H1 (cell line): ENCODE measurements around the gene TRIP11. TPM values are rescaled to one million over a fixed set of nuclear protein-coding genes. Genes with fewer than 3 reads are reported as not detected.

ENCODE experiments used
- CTCF ChIA-PET: fragments of 300-600 bp; sonication (Branson Sonifier 250); formaldehyde crosslinking; loops from one replicate; lab custom pipeline; 2021; ENCODE audit not compliant: partially characterized antibody; lab: Charles Lee
- POLR2A ChIA-PET: fragments of 300-600 bp; sonication (Branson Sonifier 250); formaldehyde crosslinking; loops from one replicate; lab custom pipeline; 2021; ENCODE audit warnings: inconsistent platforms; ENCODE audit not compliant: partially characterized antibody; lab: Charles Lee
- DNase-seq, 2 experiments: peaks; one replicate each; pipeline versions ENCODE4 v3.0.0 to v3.0.0-alpha.2; 2010 to 2022; ENCODE audit warnings: low spot score in 2 of 2, low read depth in 1 of 2, mixed read lengths in 1 of 2
- FAIRE-seq: peaks from 2 replicates; lab custom pipeline; 2011; peaks lifted over from hg19 to GRCh38; lab: Jason Lieb, UNC
- H2AFZ ChIP-seq: 2 replicates; pipeline ENCODE4 v1.8.1; 2012; ENCODE audit warnings: low read length, inconsistent platforms
- H2AK5ac ChIP-seq: 2 replicates; pipeline ENCODE4 v1.6.1; 2013; ENCODE audit warnings: low read depth, low read length
- H2BK120ac ChIP-seq: replicated peaks from 2 replicates; pipeline ENCODE3; 2013; ENCODE audit warnings: low read depth, low read length, inconsistent platforms
- H2BK12ac ChIP-seq: 2 replicates; pipeline ENCODE4 v1.6.1; 2013; ENCODE audit warnings: low read depth, low read length
- H2BK15ac ChIP-seq: 2 replicates; pipeline ENCODE4 v1.6.1; 2013; ENCODE audit warnings: low read length
- H2BK20ac ChIP-seq: 2 replicates; pipeline ENCODE4 v1.6.1; 2013; ENCODE audit warnings: low read length
- H2BK5ac ChIP-seq: 2 replicates; pipeline ENCODE4 v1.6.1; 2013; ENCODE audit warnings: low read depth, low read length
- H3K14ac ChIP-seq: 2 replicates; pipeline ENCODE4 v1.6.1; 2013; ENCODE audit warnings: inconsistent platforms; ENCODE audit not compliant: insufficient read length
- H3K18ac ChIP-seq: 2 replicates; pipeline ENCODE4 v1.6.1; 2013; ENCODE audit warnings: low read length; ENCODE audit errors: extremely low read depth
- H3K23ac ChIP-seq: 2 replicates; pipeline ENCODE4 v1.6.1; 2013; ENCODE audit warnings: inconsistent platforms; ENCODE audit not compliant: insufficient read length
- H3K23me2 ChIP-seq: 2 replicates; pipeline ENCODE4 v1.6.1; 2013; ENCODE audit warnings: low read depth, low read length
- H3K27ac ChIP-seq: 2 replicates; pipeline ENCODE4 v1.6.1; 2011; ENCODE audit warnings: low read depth, low read length, inconsistent platforms
- H3K27me3 ChIP-seq, 4 experiments: replicated peaks in 1 of 4; 1 replicate in 1 of 4; 2 replicates in 3 of 4; pipeline versions ENCODE4 v1.6.1 to v1.8.1; 2011 to 2013; ENCODE audit warnings: low read length in 3 of 4, mild to moderate bottlenecking in 3 of 4, inconsistent platforms in 2 of 4, mixed read lengths in 2 of 4, moderate library complexity in 1 of 4; ENCODE audit not compliant: control insufficient read depth in 3 of 4, insufficient read depth in 3 of 4; ENCODE audit errors: extremely low read depth in 1 of 4
- H3K36me3 ChIP-seq, 4 experiments: 2 replicates each; pipeline versions ENCODE4 v1.6.1 to v1.8.1; 2011 to 2013; ENCODE audit warnings: mild to moderate bottlenecking in 4 of 4, low read length in 3 of 4, moderate library complexity in 2 of 4, control low read depth in 1 of 4, inconsistent platforms in 1 of 4; ENCODE audit not compliant: insufficient read depth in 4 of 4, control insufficient read depth in 2 of 4
- H3K4ac ChIP-seq: replicated peaks from 2 replicates; pipeline ENCODE3; 2013; ENCODE audit warnings: low read length, low read depth, mixed read lengths, inconsistent platforms; ENCODE audit not compliant: insufficient read length
- H3K4me1 ChIP-seq, 4 experiments: replicated peaks in 1 of 4; 1 replicate in 1 of 4; 2 replicates in 3 of 4; pipeline versions ENCODE4 v1.6.1 to v1.8.1; 2011 to 2013; ENCODE audit warnings: low read length in 3 of 4, inconsistent platforms in 2 of 4, mixed read lengths in 1 of 4; ENCODE audit not compliant: insufficient read depth in 4 of 4, control insufficient read depth in 3 of 4
- H3K4me2 ChIP-seq, 2 experiments: 2 replicates each; pipeline versions ENCODE4 v1.6.1 to v1.8.1; 2011 to 2013; ENCODE audit warnings: low read depth in 2 of 2, low read length in 2 of 2, control low read depth in 1 of 2, inconsistent platforms in 1 of 2, mild to moderate bottlenecking in 1 of 2; ENCODE audit not compliant: insufficient read depth in 1 of 2
- H3K4me3 ChIP-seq, 4 experiments: fragments of 200-600, 300-600 bp in 1 of 4; sonication (generic), shearing (Covaris generic), sonication (Bioruptor Twin) in 1 of 4; 2 replicates each; pipeline versions ENCODE4 v1.5.1 to v1.8.1; 2011 to 2016; ENCODE audit warnings: low read length in 4 of 4, low read depth in 3 of 4, control low read depth in 2 of 4, inconsistent platforms in 2 of 4, mild to moderate bottlenecking in 2 of 4, mixed read lengths in 1 of 4, moderate library complexity in 1 of 4; ENCODE audit not compliant: insufficient read depth in 2 of 4; ENCODE audit errors: extremely low read depth in 1 of 4
- H3K56ac ChIP-seq: replicated peaks from 2 replicates; pipeline ENCODE3; 2013; ENCODE audit warnings: low read depth, mild to moderate bottlenecking, mixed read lengths, low read length, inconsistent platforms; ENCODE audit not compliant: insufficient read length
- H3K79me1 ChIP-seq: 2 replicates; pipeline ENCODE4 v1.6.1; 2013; ENCODE audit warnings: low read depth, low read length, control low read depth
- H3K79me2 ChIP-seq, 2 experiments: 2 replicates each; pipeline versions ENCODE4 v1.6.1 to v1.8.1; 2012 to 2013; ENCODE audit warnings: low read length in 2 of 2, mild to moderate bottlenecking in 2 of 2, inconsistent platforms in 1 of 2; ENCODE audit not compliant: insufficient read depth in 2 of 2, control insufficient read depth in 1 of 2
- H3K9ac ChIP-seq, 4 experiments: replicated peaks in 1 of 4; 1 replicate in 1 of 4; 2 replicates in 3 of 4; pipeline versions ENCODE4 v1.6.1 to v1.8.1; 2011 to 2013; ENCODE audit warnings: low read depth in 3 of 4, low read length in 3 of 4, control low read depth in 2 of 4, mild to moderate bottlenecking in 2 of 4, moderate library complexity in 2 of 4, inconsistent platforms in 1 of 4; ENCODE audit errors: extremely low read depth in 1 of 4
- H3K9me3 ChIP-seq, 2 experiments: 2 replicates each; pipeline versions ENCODE4 v1.6.1 to v1.8.1; 2012 to 2013; ENCODE audit warnings: mild to moderate bottlenecking in 2 of 2, moderate library complexity in 2 of 2, control low read depth in 1 of 2, inconsistent platforms in 1 of 2, low read depth in 1 of 2, low read length in 1 of 2, mixed read lengths in 1 of 2; ENCODE audit not compliant: insufficient read depth in 2 of 2
- H4K20me1 ChIP-seq, 2 experiments: replicated peaks in 1 of 2; 2 replicates each; pipeline versions ENCODE3 to v1.8.1; 2011 to 2013; ENCODE audit warnings: inconsistent platforms in 2 of 2, low read length in 2 of 2, mild to moderate bottlenecking in 1 of 2; ENCODE audit not compliant: insufficient read depth in 2 of 2, control insufficient read depth in 1 of 2
- H4K5ac ChIP-seq: 2 replicates; pipeline ENCODE4 v1.6.1; 2013; ENCODE audit warnings: low read length, low read depth, mixed read lengths, inconsistent platforms; ENCODE audit not compliant: insufficient read length
- H4K8ac ChIP-seq: 2 replicates; pipeline ENCODE4 v1.8.0; 2013; ENCODE audit warnings: mild to moderate bottlenecking, moderate library complexity, low read length, inconsistent platforms; ENCODE audit not compliant: insufficient read depth; ENCODE audit errors: extremely low read depth
- H4K91ac ChIP-seq: replicated peaks from 2 replicates; pipeline ENCODE3; 2013; ENCODE audit warnings: low read length, mixed read lengths, inconsistent platforms; ENCODE audit not compliant: insufficient read length
- CBX5 ChIP-seq: fragments of 300-800, 300-1000 bp; sonication (generic); IDR thresholded peaks from 2 replicates; pipeline ENCODE4 v1.7.1; 2016; ENCODE audit warnings: antibody characterized with exemption, low read length, low read depth
- JUND ChIP-seq: IDR thresholded peaks from 2 replicates; pipeline ENCODE4 v1.6.1; 2011; ENCODE audit warnings: mild to moderate bottlenecking, improper control_type of control experiment, low read length
- KDM4A ChIP-seq: IDR thresholded peaks from one replicate; pipeline ENCODE4 v1.7.1; 2012; ENCODE audit warnings: low read depth, mild to moderate bottlenecking, moderate library complexity, low read length, inconsistent platforms; ENCODE audit not compliant: severe bottlenecking
- MAFK ChIP-seq: IDR thresholded peaks from 2 replicates; pipeline ENCODE4 v1.6.1; 2012; ENCODE audit warnings: low read depth, mild to moderate bottlenecking, improper control_type of control experiment, low read length
- POLR2AphosphoS5 ChIP-seq: IDR thresholded peaks from 2 replicates; pipeline ENCODE4 v1.6.1; 2011; ENCODE audit warnings: low read depth, low read length
- POU5F1 ChIP-seq: IDR thresholded peaks from 2 replicates; pipeline ENCODE4 v1.6.1; 2011; ENCODE audit warnings: low read depth, mild to moderate bottlenecking, low read length, moderate library complexity
- RFX5 ChIP-seq: IDR thresholded peaks from 2 replicates; pipeline ENCODE4 v1.6.1; 2011; ENCODE audit warnings: low read depth, low read length, improper control_type of control experiment, borderline replicate concordance
- RXRA ChIP-seq: IDR thresholded peaks from 2 replicates; pipeline ENCODE4 v1.6.1; 2011; ENCODE audit warnings: low read depth, mild to moderate bottlenecking, low read length, moderate library complexity; ENCODE audit not compliant: insufficient read depth
- SAP30 ChIP-seq: fragments of 300-600 bp; sonication (generic); IDR thresholded peaks from 2 replicates; pipeline ENCODE4 v1.7.1; 2012; ENCODE audit warnings: low read length, moderate library complexity, mild to moderate bottlenecking, inconsistent platforms; ENCODE audit not compliant: insufficient read depth, insufficient replicate concordance
- SP4 ChIP-seq: IDR thresholded peaks from 2 replicates; pipeline ENCODE4 v1.6.1; 2012; ENCODE audit warnings: low read length, inconsistent platforms
- SRF ChIP-seq: IDR thresholded peaks from 2 replicates; pipeline ENCODE4 v1.6.1; 2011; ENCODE audit warnings: mild to moderate bottlenecking, low read depth, low read length, moderate library complexity
- TAF7 ChIP-seq: optimal IDR thresholded peaks from 2 replicates; pipeline ENCODE3; 2011; ENCODE audit warnings: low read depth, mild to moderate bottlenecking, inconsistent platforms, low read length, moderate library complexity, borderline replicate concordance
- TBP ChIP-seq: IDR thresholded peaks from 2 replicates; pipeline ENCODE4 v1.6.1; 2011; ENCODE audit warnings: low read depth, low read length, improper control_type of control experiment
- YY1 ChIP-seq: IDR thresholded peaks from 2 replicates; pipeline ENCODE4 v1.6.1; 2011; ENCODE audit warnings: low read depth, mild to moderate bottlenecking, low read length
- WGBS, 2 experiments: shearing (Covaris generic) in 1 of 2; methylation state at CpG; one replicate each; pipeline versions ENCODE4 v1.1.6 to v1.1.7; 2013 to 2015; ENCODE audit warnings: low lambda C conversion rate in 2 of 2, mixed read lengths in 2 of 2, inconsistent platforms in 1 of 2, low coverage in 1 of 2, missing lambda C conversion rate in 1 of 2; ENCODE audit not compliant: insufficient replicate concordance in 2 of 2, insufficient coverage in 1 of 2, insufficient read length in 1 of 2; ENCODE audit errors: extremely low coverage in 1 of 2, missing lambda C conversion rate in 1 of 2; 5-methylcytosine and 5-hydroxymethylcytosine counted together
- polyA plus RNA-seq, 7 experiments: library from polyadenylated mRNA; depleted of rRNA in 3 of 7; stranded (reverse) in 5 of 7; unstranded in 2 of 7; fragments of >200 nt in 5 of 7; fragments of 200-250 nt in 2 of 7; gene quantifications; 1 replicate in 5 of 7; 2 replicates in 1 of 7; 4 replicates in 1 of 7; pipeline versions ENCODE4 v1.2.1 to v1.2.3, GENCODE V29; 2011 to 2013; ENCODE audit warnings: missing spikeins in 2 of 7, mixed read lengths in 2 of 7
- total RNA-seq: library from RNA; stranded (reverse); fragmentation: NEBNext Ultra II Directional; extraction: Animal tissue kit (Norgen Biotek cat#: 25700); gene quantifications from 2 replicates; pipeline ENCODE4 v1.2.1, GENCODE V29; 2021
- TF ChIP-seq, protein P1 (sequence below): IDR thresholded peaks from 2 replicates; pipeline ENCODE4 v1.6.1; 2011; ENCODE audit warnings: low read length, improper control_type of control experiment

TRIP11 gene
- total and polyA plus RNA-seq, 2 of the 8 experiments (the other 6 are each of a cell fraction or from before 2014, with no cell fraction given), result 3.3 to 30.4 TPM

- H3K18ac ChIP-seq, result no peak overlapping the region
- no peak overlapping the region for H2AK5ac ChIP-seq
- CTCF ChIA-PET, result no interaction called here
- no peak for DNase-seq
- no peaks in the 10 kb centered on the region for H3K23me2 ChIP-seq
- no peak overlapping the region for H3K56ac ChIP-seq
- POLR2A ChIA-PET, result no interaction called here
- WGBS, 2 experiments, result 77% methylated on average over 1 of the region's 1 CpG; no CpG with 5 or more reads in 1 of the 2 experiments
- H3K27me3 ChIP-seq, result no peaks in the 10 kb centered on the region
- H2BK120ac ChIP-seq, result no peak overlapping the region
- no peak overlapping the region for H3K4me2 ChIP-seq
- H3K23ac ChIP-seq, result no peak overlapping the region
- no peak overlapping the region for H3K4me3 ChIP-seq
- no peaks in the 10 kb centered on the region for H3K9me3 ChIP-seq
- peaks cover 0 to 14% (median 0%) of the 10 kb centered on the region in 4 experiments; a peak in 2 of 8 replicates for H3K36me3 ChIP-seq
- H2BK15ac ChIP-seq, result no peak overlapping the region
- H4K8ac ChIP-seq, result no peak overlapping the region
- no peak overlapping the region for H2BK12ac ChIP-seq
- H2BK5ac ChIP-seq, result no peak overlapping the region
- H3K4me1 ChIP-seq, result no peaks in the 10 kb centered on the region
- H3K79me2 ChIP-seq, result no peaks in the 10 kb centered on the region
- no peak overlapping the region for H3K4ac ChIP-seq
- no peaks in the 10 kb centered on the region for H3K79me1 ChIP-seq
- H4K91ac ChIP-seq, result no peak overlapping the region
- no peaks in the 10 kb centered on the region for H4K20me1 ChIP-seq
- H2AFZ ChIP-seq, result no peak overlapping the region
- no peak overlapping the region for H3K14ac ChIP-seq
- no peak overlapping the region for H4K5ac ChIP-seq
- no peak for FAIRE-seq
- no peak overlapping the region for H3K27ac ChIP-seq
- no peak overlapping the region for H3K9ac ChIP-seq
- no peak overlapping the region for H2BK20ac ChIP-seq
- TF ChIP-seq SAP30 (no peak), TBP (no peak), TAF7 (no peak), POU5F1 (no peak), KDM4A (no peak), CBX5 (no peak), POLR2AphosphoS5 (no peak), RFX5 (no peak), JUND (no peak), RXRA (no peak), SP4 (no peak), SRF (no peak), YY1 (no peak), MAFK (no peak)
- TF ChIP-seq, protein P1, sequence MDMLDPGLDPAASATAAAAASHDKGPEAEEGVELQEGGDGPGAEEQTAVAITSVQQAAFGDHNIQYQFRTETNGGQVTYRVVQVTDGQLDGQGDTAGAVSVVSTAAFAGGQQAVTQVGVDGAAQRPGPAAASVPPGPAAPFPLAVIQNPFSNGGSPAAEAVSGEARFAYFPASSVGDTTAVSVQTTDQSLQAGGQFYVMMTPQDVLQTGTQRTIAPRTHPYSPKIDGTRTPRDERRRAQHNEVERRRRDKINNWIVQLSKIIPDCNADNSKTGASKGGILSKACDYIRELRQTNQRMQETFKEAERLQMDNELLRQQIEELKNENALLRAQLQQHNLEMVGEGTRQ, result no peak
Measured at GRCh38 chr14:92022036-92022435, 17.8 kb downstream of the TRIP11 start.
